ENCODE data around the gene TSPAN13.
A peak's percentile ranks its signal among the peaks of the same experiment; 100 is the strongest.

Gene TSPAN13

GRCh38 chr7:16753102-16753931 lies at the start of gene TSPAN13:
Gene TSPAN13 (plus strand): TSS chr7:16753755. CDS start chr7:16753968, 213 bp downstream.
- peak; percentile 95 for DNase-seq (ENCODE audit: low read depth, low spot score)

DNA sequence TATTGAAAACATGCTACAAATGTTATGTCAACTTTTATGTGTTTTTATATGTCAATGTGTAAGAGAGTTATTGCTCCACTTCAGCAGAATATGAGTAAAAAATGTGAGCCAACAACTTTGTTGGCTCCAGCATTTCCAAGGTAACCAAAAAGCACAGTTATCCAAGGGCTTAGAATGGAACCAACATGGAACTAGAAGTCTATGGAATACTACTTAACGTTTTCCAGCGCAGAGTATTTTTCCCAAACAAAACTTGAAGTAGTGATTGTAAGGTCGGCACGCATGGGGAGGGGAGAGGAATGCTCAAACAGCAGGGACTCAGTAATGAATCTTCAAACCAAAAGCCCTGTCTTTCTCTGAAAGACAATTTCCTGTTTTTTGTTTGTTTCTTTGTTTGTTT lies 45.0 kb upstream of the TSPAN13 start:
- DNase-seq (ENCODE audit: low read depth, low spot score) = peak; percentile 31

DNA sequence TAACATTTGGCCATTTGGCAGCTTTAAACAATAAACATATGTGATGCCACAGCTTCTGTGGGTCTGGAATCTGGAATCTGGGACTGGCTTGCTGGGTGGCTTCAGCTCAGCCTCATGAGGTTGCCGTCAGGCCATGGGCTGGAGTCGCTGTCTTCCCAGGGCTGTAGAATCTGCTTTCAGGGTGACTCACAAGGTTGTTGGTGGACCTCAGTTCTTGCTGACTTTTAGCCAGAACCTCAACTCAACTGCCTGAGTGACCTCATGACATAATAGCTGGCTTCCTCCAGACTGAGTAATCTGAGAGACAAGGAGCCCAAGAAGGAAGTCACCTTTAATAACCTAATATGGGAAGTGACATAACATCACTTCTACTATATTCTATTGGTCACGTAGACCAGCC lies 44.6 kb upstream of the TSPAN13 start:
- peak; percentile 95 for DNase-seq (ENCODE audit: low read depth, low spot score)

GRCh38 chr7:16710651-16711050 lies 42.9 kb upstream of the TSPAN13 start:
- DNase-seq (ENCODE audit: low read depth, low spot score) = no peak

- peak; percentile 61 for DNase-seq (ENCODE audit: low read depth, low spot score)
Observed at GRCh38 chr7:16711730-16712129, 41.8 kb upstream of the TSPAN13 start.

GRCh38 chr7:16712916-16713315 lies 40.6 kb upstream of the TSPAN13 start:
- peak; percentile 71 for DNase-seq (ENCODE audit: low read depth, low spot score)

DNA sequence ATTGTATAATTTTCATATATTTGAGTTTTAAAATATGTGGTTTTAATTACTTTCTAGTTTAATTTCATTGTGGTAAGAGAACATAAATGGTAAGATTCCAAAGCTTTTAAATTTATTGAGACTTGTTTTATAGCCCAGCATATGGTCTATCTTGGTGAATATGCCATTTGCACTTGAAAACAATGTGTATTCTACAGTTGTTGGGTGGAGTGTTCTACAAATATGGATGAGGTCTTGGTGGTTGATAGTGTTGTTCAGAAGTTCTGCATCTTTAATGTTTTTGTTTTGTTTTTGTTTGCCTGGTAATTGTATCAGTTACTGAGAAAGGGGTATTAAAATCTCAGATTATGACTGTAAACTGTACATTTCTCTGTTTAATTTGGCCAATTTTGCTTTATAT lies 37.6 kb upstream of the TSPAN13 start:
- no peak for DNase-seq (ENCODE audit: low read depth, low spot score)

GRCh38 chr7:16718111-16718656 lies 35.4 kb upstream of the TSPAN13 start:
- DNase-seq (ENCODE audit: low read depth, low spot score) = no peak

GRCh38 chr7:16719699-16720098 lies 33.9 kb upstream of the TSPAN13 start:
- DNase-seq (ENCODE audit: low read depth, low spot score) = no peak

GRCh38 chr7:16721541-16721940 lies 32.0 kb upstream of the TSPAN13 start:
- no peak for DNase-seq (ENCODE audit: low read depth, low spot score)

GRCh38 chr7:16724344-16724743 lies 29.2 kb upstream of the TSPAN13 start:
- no peak for DNase-seq (ENCODE audit: low read depth, low spot score)

DNA sequence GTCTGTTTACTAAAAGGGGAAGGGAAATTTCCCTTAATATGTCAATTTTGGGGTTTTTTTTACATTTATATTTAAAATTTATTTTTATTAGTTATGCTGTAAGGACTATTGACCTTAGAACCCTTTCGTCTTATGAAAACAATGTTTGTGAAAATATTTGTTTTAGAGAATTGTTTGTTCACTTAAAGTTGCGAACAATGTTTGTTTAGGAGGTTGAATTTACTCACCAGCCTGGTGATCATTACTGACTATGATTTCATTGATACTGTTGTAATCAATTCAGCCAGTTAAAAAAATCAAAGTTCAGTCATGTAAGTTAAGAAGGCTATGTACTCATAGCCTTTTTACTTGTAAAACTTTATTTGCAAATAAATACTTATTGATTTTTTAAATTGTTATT lies 27.4 kb upstream of the TSPAN13 start:
- DNase-seq (ENCODE audit: low read depth, low spot score) = no peak

GRCh38 chr7:16727736-16728135 lies 25.8 kb upstream of the TSPAN13 start:
- no peak for DNase-seq (ENCODE audit: low read depth, low spot score)

DNA sequence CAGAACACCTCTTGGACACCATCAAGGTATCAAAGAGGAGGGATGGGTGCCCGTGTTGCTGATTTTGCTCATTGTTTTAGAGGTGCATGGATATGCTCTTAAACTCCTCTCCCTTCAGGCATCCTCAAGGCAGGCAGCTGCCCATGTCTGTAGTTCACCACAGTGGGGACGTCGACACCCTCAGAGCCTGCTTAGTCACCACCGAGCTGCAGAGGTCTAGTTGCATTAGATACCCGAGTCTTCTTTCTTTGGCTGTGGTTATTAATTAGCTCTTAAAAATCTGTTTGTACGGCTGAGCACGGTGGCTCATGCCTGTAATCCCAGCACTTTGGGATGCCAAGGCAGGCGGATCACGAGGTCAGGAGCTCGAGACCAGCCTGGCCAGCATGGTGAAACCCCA lies 24.7 kb upstream of the TSPAN13 start:
- DNase-seq (ENCODE audit: low read depth, low spot score) = peak; percentile 40

DNA sequence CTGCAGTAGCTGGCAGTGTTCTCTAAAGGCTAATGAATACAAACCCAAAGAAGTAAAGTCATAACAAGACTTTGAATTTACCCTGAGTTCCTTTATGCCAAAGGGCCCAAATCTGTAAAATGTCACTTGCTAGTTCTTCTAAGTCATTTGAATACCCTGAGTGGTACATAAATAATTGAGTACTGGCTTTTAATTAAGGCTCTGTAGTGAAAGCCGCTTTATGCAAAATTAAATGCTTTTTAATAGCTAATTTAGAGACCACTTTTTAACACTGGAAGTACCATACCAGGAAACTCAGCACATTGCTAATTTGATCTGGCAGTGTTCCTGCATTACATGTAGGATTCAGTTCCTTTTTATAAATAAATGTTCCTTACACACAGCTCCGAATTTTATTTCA lies 24.0 kb upstream of the TSPAN13 start:
- no peak for DNase-seq (ENCODE audit: low read depth, low spot score)

GRCh38 chr7:16730937-16731336 lies 22.6 kb upstream of the TSPAN13 start:
- DNase-seq (ENCODE audit: low read depth, low spot score) = no peak

DNA sequence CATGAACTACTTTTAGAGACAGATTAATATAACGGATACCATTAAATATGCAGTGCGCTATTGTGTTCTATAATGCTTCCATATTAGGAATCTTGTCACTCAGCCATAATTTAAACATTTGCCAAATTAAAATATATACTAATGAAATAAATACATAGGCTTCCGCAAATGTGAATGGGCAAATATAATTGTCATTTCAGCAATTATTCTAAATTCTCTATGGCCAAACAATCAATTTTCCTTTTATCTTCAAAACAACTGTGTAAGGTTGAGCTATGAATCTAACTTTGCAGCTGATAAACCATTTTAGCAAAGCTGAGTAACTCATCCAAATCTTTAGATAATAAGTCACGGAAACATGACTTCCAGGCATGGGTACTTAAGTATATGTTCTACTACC lies 20.7 kb upstream of the TSPAN13 start:
- DNase-seq (ENCODE audit: low read depth, low spot score) = no peak

DNA sequence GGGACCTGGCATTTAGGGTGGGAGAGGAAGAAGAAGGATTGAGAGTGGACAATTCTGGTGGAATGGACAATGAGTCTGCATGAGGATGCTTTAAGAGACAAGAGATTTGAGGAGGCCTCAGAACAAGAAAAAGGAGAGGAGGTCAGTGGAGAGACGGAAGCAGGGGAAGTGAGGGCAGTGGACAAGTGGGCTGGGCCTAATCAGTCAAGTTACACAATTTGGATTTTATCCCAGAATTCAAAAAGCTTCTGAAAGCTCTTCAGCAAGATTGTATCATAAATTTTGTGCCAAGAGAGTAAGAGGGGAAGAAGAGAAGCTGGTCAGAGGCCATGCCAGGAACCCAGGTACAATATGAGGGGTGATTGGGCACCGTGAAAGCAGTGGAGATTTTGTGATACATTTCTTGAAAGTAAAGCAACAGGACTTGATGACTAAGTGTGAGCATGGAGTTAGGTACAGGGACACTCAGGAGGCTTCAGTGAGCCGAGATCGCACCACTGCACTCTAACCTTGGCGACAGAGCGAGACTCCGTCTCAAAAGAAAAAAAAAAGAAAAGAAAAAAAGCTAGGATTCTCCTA lies 19.3 kb upstream of the TSPAN13 start:
- DNase-seq (ENCODE audit: low read depth, low spot score) = no peak

- DNase-seq (ENCODE audit: low read depth, low spot score) = no peak
Observed at GRCh38 chr7:16735020-16735419, 18.5 kb upstream of the TSPAN13 start.

GRCh38 chr7:16738011-16738688 lies 15.4 kb upstream of the TSPAN13 start:
- DNase-seq (ENCODE audit: low read depth, low spot score) = no peak

- DNase-seq (ENCODE audit: low read depth, low spot score) = peak; percentile 84
Observed at GRCh38 chr7:16739863-16740622, 13.5 kb upstream of the TSPAN13 start.

DNA sequence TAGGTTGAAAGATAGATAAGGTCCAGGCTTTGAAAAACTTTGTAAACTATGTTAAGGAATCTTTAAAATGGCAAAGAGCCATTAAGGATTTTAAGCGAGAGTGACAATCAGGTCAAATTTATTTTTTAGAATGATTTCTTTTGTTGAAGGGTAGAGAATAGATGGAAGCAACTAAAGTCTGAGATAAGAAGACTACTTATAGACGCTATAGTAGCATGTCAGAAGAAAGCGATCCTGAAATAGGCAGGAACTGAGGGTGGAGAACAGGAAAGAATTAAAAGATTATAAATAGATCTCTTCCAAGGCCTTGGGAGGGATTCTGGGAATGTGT lies 13.0 kb upstream of the TSPAN13 start:
- no peak for DNase-seq (ENCODE audit: low read depth, low spot score)

Measured in astrocyte of the hippocampus (primary cell).